HepG2 (cell line): ENCODE results near the gene OPRL1. TPM values are rescaled to one million over a fixed set of nuclear protein-coding genes. Genes with fewer than 3 reads are reported as not detected.

Experiments used
- AKAP8 ChIP-seq: sonication (generic); formaldehyde crosslinking; IDR thresholded peaks from 2 replicates; pipeline ENCODE4 v1.5.1; 2020; ENCODE audit warnings: mild to moderate bottlenecking, missing genetic modification reagents
- FOXC1 ChIP-seq: sonication (generic); formaldehyde crosslinking; IDR thresholded peaks from 2 replicates; pipeline ENCODE4 v1.8.0; 2022; ENCODE audit warnings: mild to moderate bottlenecking, missing genetic modification reagents, borderline replicate concordance
- FOXJ3 ChIP-seq: sonication (generic); formaldehyde crosslinking; IDR thresholded peaks from 2 replicates; pipeline ENCODE4 v1.4.0; 2020; ENCODE audit warnings: missing genetic modification reagents, mild to moderate bottlenecking, borderline replicate concordance
- HNF1B ChIP-seq: sonication (generic); formaldehyde crosslinking; IDR thresholded peaks from 2 replicates; pipeline ENCODE4 v1.5.1; 2020; ENCODE audit warnings: mild to moderate bottlenecking, moderate library complexity, missing genetic modification reagents
- JUND ChIP-seq: sonication (generic); formaldehyde crosslinking; IDR thresholded peaks from 2 replicates; pipeline ENCODE4 v1.8.0; 2022; ENCODE audit warnings: mild to moderate bottlenecking, missing genetic modification reagents
- MEIS2 ChIP-seq: sonication (generic); formaldehyde crosslinking; IDR thresholded peaks from 2 replicates; pipeline ENCODE4 v1.9.0; 2021; ENCODE audit warnings: mild to moderate bottlenecking, missing genetic modification reagents
- POLR2G ChIP-seq: fragments of 200-400 bp; formaldehyde crosslinking; IDR thresholded peaks from 2 replicates; pipeline ENCODE4 v1.6.1; 2018; ENCODE audit warnings: mild to moderate bottlenecking, low read depth, low read length, moderate library complexity
- PRDM4 ChIP-seq: sonication (generic); formaldehyde crosslinking; IDR thresholded peaks from 2 replicates; pipeline ENCODE4 v1.9.0; 2021; ENCODE audit warnings: missing genetic modification reagents, borderline replicate concordance
- SPEN ChIP-seq: sonication (generic); formaldehyde crosslinking; IDR thresholded peaks from 2 replicates; pipeline ENCODE4 v1.5.1; 2020; ENCODE audit warnings: low read depth, mild to moderate bottlenecking, missing genetic modification reagents
- ZFP91 ChIP-seq: sonication (generic); formaldehyde crosslinking; IDR thresholded peaks from 2 replicates; pipeline ENCODE4 v1.9.0; 2022; ENCODE audit warnings: missing genetic modification reagents, mild to moderate bottlenecking, borderline replicate concordance
- ZNF350 ChIP-seq: sonication (generic); formaldehyde crosslinking; IDR thresholded peaks from 2 replicates; pipeline ENCODE4 v1.4.0; 2020; ENCODE audit warnings: mild to moderate bottlenecking, low read depth, missing genetic modification reagents, borderline replicate concordance
- ZNF414 ChIP-seq: sonication (generic); formaldehyde crosslinking; IDR thresholded peaks from 2 replicates; pipeline ENCODE4 v1.5.0; 2020; ENCODE audit warnings: missing genetic modification reagents
- ZNF580 ChIP-seq: IDR thresholded peaks from 2 replicates; pipeline ENCODE4 v1.6.1; 2016; ENCODE audit warnings: low read depth, borderline replicate concordance
- ZSCAN9 ChIP-seq: IDR thresholded peaks from 2 replicates; pipeline ENCODE4 v1.6.1; 2016; ENCODE audit warnings: borderline replicate concordance
- polyA plus RNA-seq, 8 experiments: library from polyadenylated mRNA; depleted of rRNA in 3 of 8; stranded (reverse) in 7 of 8; unstranded in 1 of 8; fragments of >200 nt; fragmentation: Illumina TruSeq in 4 of 8; extraction: Trizol in 4 of 8; gene quantifications; 2 replicates each; pipeline versions ENCODE4 v1.2.1 to v1.2.3, GENCODE V29; 2011 to 2016; ENCODE audit warnings: low read depth in 4 of 8, missing spikeins in 1 of 8, mixed read lengths in 1 of 8; ENCODE audit not compliant: insufficient read depth in 1 of 8
- total RNA-seq, 5 experiments: library from RNA; depleted of rRNA; stranded (reverse); fragments of >200 nt; fragmentation: Illumina TruSeq; extraction: Trizol; gene quantifications; 2 replicates each; pipeline ENCODE4 v1.2.3, GENCODE V29; 2016; ENCODE audit warnings: low read depth in 1 of 5
- TF ChIP-seq, protein P1 (sequence below): sonication (generic); formaldehyde crosslinking; IDR thresholded peaks from 2 replicates; pipeline ENCODE4 v1.4.0; 2020; ENCODE audit warnings: mild to moderate bottlenecking, missing genetic modification reagents

OPRL1 gene
- total and polyA plus RNA-seq, 2 of the 13 experiments (the other 11 are each of a cell fraction or from before 2014, with no cell fraction given) = 0.35 to 0.71 TPM

- peak; percentile 44; the same call in 1 of the 2 replicates for TF ChIP-seq HNF1B (CRISPR knock-in tag)
- no peak for TF ChIP-seq FOXJ3 (CRISPR knock-in tag)
- TF ChIP-seq ZFP91 (CRISPR knock-in tag) = peak; percentile 42; the same call in 1 of the 2 replicates
- TF ChIP-seq ZNF580 (CRISPR knock-in tag) = peak; percentile 62; the same call in 1 of the 2 replicates
- peak; percentile 56 for TF ChIP-seq SPEN (CRISPR knock-in tag)
- TF ChIP-seq FOXC1 (CRISPR knock-in tag) = no peak; the same call in 1 of the 2 replicates
- no peak for TF ChIP-seq PRDM4
- TF ChIP-seq ZSCAN9 (CRISPR knock-in tag) = no peak
- TF ChIP-seq ZNF414 (CRISPR knock-in tag) = no peak
- TF ChIP-seq, protein P1, sequence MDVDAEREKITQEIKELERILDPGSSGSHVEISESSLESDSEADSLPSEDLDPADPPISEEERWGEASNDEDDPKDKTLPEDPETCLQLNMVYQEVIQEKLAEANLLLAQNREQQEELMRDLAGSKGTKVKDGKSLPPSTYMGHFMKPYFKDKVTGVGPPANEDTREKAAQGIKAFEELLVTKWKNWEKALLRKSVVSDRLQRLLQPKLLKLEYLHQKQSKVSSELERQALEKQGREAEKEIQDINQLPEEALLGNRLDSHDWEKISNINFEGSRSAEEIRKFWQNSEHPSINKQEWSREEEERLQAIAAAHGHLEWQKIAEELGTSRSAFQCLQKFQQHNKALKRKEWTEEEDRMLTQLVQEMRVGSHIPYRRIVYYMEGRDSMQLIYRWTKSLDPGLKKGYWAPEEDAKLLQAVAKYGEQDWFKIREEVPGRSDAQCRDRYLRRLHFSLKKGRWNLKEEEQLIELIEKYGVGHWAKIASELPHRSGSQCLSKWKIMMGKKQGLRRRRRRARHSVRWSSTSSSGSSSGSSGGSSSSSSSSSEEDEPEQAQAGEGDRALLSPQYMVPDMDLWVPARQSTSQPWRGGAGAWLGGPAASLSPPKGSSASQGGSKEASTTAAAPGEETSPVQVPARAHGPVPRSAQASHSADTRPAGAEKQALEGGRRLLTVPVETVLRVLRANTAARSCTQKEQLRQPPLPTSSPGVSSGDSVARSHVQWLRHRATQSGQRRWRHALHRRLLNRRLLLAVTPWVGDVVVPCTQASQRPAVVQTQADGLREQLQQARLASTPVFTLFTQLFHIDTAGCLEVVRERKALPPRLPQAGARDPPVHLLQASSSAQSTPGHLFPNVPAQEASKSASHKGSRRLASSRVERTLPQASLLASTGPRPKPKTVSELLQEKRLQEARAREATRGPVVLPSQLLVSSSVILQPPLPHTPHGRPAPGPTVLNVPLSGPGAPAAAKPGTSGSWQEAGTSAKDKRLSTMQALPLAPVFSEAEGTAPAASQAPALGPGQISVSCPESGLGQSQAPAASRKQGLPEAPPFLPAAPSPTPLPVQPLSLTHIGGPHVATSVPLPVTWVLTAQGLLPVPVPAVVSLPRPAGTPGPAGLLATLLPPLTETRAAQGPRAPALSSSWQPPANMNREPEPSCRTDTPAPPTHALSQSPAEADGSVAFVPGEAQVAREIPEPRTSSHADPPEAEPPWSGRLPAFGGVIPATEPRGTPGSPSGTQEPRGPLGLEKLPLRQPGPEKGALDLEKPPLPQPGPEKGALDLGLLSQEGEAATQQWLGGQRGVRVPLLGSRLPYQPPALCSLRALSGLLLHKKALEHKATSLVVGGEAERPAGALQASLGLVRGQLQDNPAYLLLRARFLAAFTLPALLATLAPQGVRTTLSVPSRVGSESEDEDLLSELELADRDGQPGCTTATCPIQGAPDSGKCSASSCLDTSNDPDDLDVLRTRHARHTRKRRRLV (CRISPR knock-in tag) = no peak
- no peak for TF ChIP-seq MEIS2 (CRISPR knock-in tag)
- TF ChIP-seq ZNF350 (CRISPR knock-in tag) = no peak
- TF ChIP-seq POLR2G = no peak
- no peak for TF ChIP-seq AKAP8
- no peak for TF ChIP-seq JUND (CRISPR knock-in tag)
Observed at GRCh38 chr20:64101731-64102621, 22.1 kb downstream of the OPRL1 start (continued).
